Astrocyte (in vitro differentiated cells and primary cell): ENCODE measurements around the gene OTOGL.

Experiments
- CTCF ChIP-seq: IDR thresholded peaks from 2 replicates; pipeline ENCODE4 v1.5.1; 2011; ENCODE audit warnings: low read depth, mild to moderate bottlenecking, inconsistent platforms, low read length, moderate library complexity; ENCODE audit not compliant: insufficient read depth
- EZH2 ChIP-seq: IDR thresholded peaks from 2 replicates; pipeline ENCODE4 v1.6.1; 2012; ENCODE audit warnings: mild to moderate bottlenecking, low read length, inconsistent platforms; ENCODE audit not compliant: insufficient read depth

GRCh38 chr12:80264891-80265290 is 165.6 kb downstream of the OTOGL start:
- TF ChIP-seq CTCF (no peak), EZH2 (no peak)
